HG03378 (cell line): ENCODE results near the gene IKZF4.
"Not testable (repeated sequence)": the region's sequence is repeated elsewhere in the genome, so short reads cannot be mapped to it uniquely, and the experiment has no call there.

Experiments used
- ATAC-seq: cut with Tn5 transposase; IDR thresholded peaks from one replicate; pipeline ENCODE4 v1.9.1; 2021; ENCODE audit warnings: mild to moderate bottlenecking, moderate library complexity; ENCODE audit not compliant: unreplicated experiment

The IKZF4 gene

GRCh38 chr12:56037161-56037560, 16.3 kb downstream of the IKZF4 start:
- no peak for ATAC-seq

- ATAC-seq: no peak
Observed at GRCh38 chr12:56038022-56038655, 17.3 kb downstream of the IKZF4 start.

- no peak for ATAC-seq
Observed at GRCh38 chr12:56040151-56040550, 19.3 kb downstream of the IKZF4 start.

GRCh38 chr12:56040963-56041551, 20.2 kb downstream of the IKZF4 start:
- ATAC-seq: no peak

- ATAC-seq: peak; percentile 89
Observed at GRCh38 chr12:56041552-56042429, 20.9 kb downstream of the IKZF4 start, which contains the start of gene RPS26. Gene RPS26 (plus strand): TSS chr12:56041918. CDS start chr12:56042167, 249 bp downstream.

- ATAC-seq: not testable (repeated sequence)
Observed at GRCh38 chr12:56042430-56042813, 21.6 kb downstream of the IKZF4 start.

GRCh38 chr12:56042843-56043242, 22.0 kb downstream of the IKZF4 start:
- ATAC-seq: no peak

GRCh38 chr12:56046027-56046780, 25.4 kb downstream of the IKZF4 start:
- ATAC-seq: no peak

GRCh38 chr12:56053407-56053893, 32.6 kb downstream of the IKZF4 start:
- no peak for ATAC-seq

- not testable (repeated sequence) for ATAC-seq
Observed at GRCh38 chr12:56059964-56060363, 39.1 kb downstream of the IKZF4 start.

- ATAC-seq: no peak
Observed at GRCh38 chr12:56061982-56062381, 41.1 kb downstream of the IKZF4 start.

- ATAC-seq: no peak
Observed at GRCh38 chr12:56062996-56063395, 42.2 kb downstream of the IKZF4 start.

GRCh38 chr12:56071648-56072047, 50.8 kb downstream of the IKZF4 start:
- no peak for ATAC-seq

- ATAC-seq: no peak
Observed at GRCh38 chr12:56074396-56074795, 53.6 kb downstream of the IKZF4 start.

- not testable (repeated sequence) for ATAC-seq
Observed at GRCh38 chr12:56077966-56078365, 57.1 kb downstream of the IKZF4 start.

GRCh38 chr12:56078427-56078826, 57.6 kb downstream of the IKZF4 start:
- no peak for ATAC-seq

- no peak for ATAC-seq
Observed at GRCh38 chr12:56078931-56079722, 58.3 kb downstream of the IKZF4 start.

GRCh38 chr12:56079723-56080555, 59.1 kb downstream of the IKZF4 start, which contains the start of gene ERBB3:
Gene ERBB3 (plus strand): TSS chr12:56080165. CDS start chr12:56080301, 136 bp downstream.
- no peak for ATAC-seq

- ATAC-seq: no peak
Observed at GRCh38 chr12:56080556-56081138, 59.8 kb downstream of the IKZF4 start.
